ENCODE results near the gene GRB10.
"Not testable (repeated sequence)": the region's sequence is repeated elsewhere in the genome, so short reads cannot be mapped to it uniquely, and the experiment has no call there.

The GRB10 gene

GRCh38 chr7:50779427-50779826, 3.3 kb downstream of the GRB10 start:
- no peak for DNase-seq (ENCODE audit: low read depth, low spot score)

GRCh38 chr7:50778189-50778588, 4.5 kb downstream of the GRB10 start:
- no peak for DNase-seq (ENCODE audit: low read depth, low spot score)

- no peak for DNase-seq (ENCODE audit: low read depth, low spot score)
Observed at GRCh38 chr7:50775836-50776235, 6.9 kb downstream of the GRB10 start.

GRCh38 chr7:50775231-50775630, 7.5 kb downstream of the GRB10 start:
- DNase-seq (ENCODE audit: low read depth, low spot score) = no peak

GRCh38 chr7:50774319-50774718, 8.4 kb downstream of the GRB10 start:
- no peak for DNase-seq (ENCODE audit: low read depth, low spot score)

- DNase-seq (ENCODE audit: low read depth, low spot score) = not testable (repeated sequence)
Observed at GRCh38 chr7:50773071-50773470, 9.6 kb downstream of the GRB10 start.

GRCh38 chr7:50771120-50772002, 11.3 kb downstream of the GRB10 start:
- no peak for DNase-seq (ENCODE audit: low read depth, low spot score)

GRCh38 chr7:50768485-50769474, 13.9 kb downstream of the GRB10 start:
- no peak for DNase-seq (ENCODE audit: low read depth, low spot score)

GRCh38 chr7:50766849-50767207, 15.9 kb downstream of the GRB10 start:
- no peak for DNase-seq (ENCODE audit: low read depth, low spot score)

- no peak for DNase-seq (ENCODE audit: low read depth, low spot score)
Observed at GRCh38 chr7:50766106-50766848, 16.4 kb downstream of the GRB10 start.

GRCh38 chr7:50762337-50762736, 20.4 kb downstream of the GRB10 start:
- no peak for DNase-seq (ENCODE audit: low read depth, low spot score)

- DNase-seq (ENCODE audit: low read depth, low spot score) = no peak
Observed at GRCh38 chr7:50761713-50762112, 21.0 kb downstream of the GRB10 start.

- DNase-seq (ENCODE audit: low read depth, low spot score) = no peak
Observed at GRCh38 chr7:50757703-50758390, 24.8 kb downstream of the GRB10 start.

- DNase-seq (ENCODE audit: low read depth, low spot score) = no peak
Observed at GRCh38 chr7:50756180-50756579, 26.5 kb downstream of the GRB10 start.

- DNase-seq (ENCODE audit: low read depth, low spot score) = no peak
Observed at GRCh38 chr7:50754684-50755083, 28.0 kb downstream of the GRB10 start.

- no peak for DNase-seq (ENCODE audit: low read depth, low spot score)
Observed at GRCh38 chr7:50754241-50754640, 28.5 kb downstream of the GRB10 start.

- no peak for DNase-seq (ENCODE audit: low read depth, low spot score)
Observed at GRCh38 chr7:50752422-50752821, 30.3 kb downstream of the GRB10 start.

GRCh38 chr7:50751146-50751545, 31.6 kb downstream of the GRB10 start:
- no peak for DNase-seq (ENCODE audit: low read depth, low spot score)

- no peak for DNase-seq (ENCODE audit: low read depth, low spot score)
Observed at GRCh38 chr7:50749896-50750295, 32.8 kb downstream of the GRB10 start.

GRCh38 chr7:50748472-50748871, 34.2 kb downstream of the GRB10 start:
- DNase-seq (ENCODE audit: low read depth, low spot score) = no peak

GRCh38 chr7:50745835-50746234, 36.9 kb downstream of the GRB10 start:
- no peak for DNase-seq (ENCODE audit: low read depth, low spot score)
